GM10248 (cell line): Measurements from ENCODE around the gene RABL6.
A peak's percentile ranks its signal among the peaks of the same experiment; 100 is the strongest.

Experiments
- CTCF ChIA-PET: fragments of 300-600 bp; sonication (Branson Sonifier 250); formaldehyde crosslinking; extraction: SDS; loops from one replicate; lab custom pipeline; 2021; ENCODE audit warnings: antibody characterized with exemption; lab: Yijun Ruan, JAX
- POLR2A ChIA-PET: fragments of 350-650 bp; sonication (Branson Sonifier 250); formaldehyde crosslinking; extraction: SDS; loops from one replicate; lab custom pipeline; 2020; ENCODE audit warnings: antibody characterized with exemption; lab: Yijun Ruan, JAX
- DNase-seq: peaks from one replicate; pipeline ENCODE4 v3.0.0; 2012; ENCODE audit errors: extremely low spot score
- TF ChIP-seq, protein P1 (sequence below): IDR thresholded peaks from 2 replicates; pipeline ENCODE4 v1.5.1; 2012; ENCODE audit warnings: mild to moderate bottlenecking, low read depth; ENCODE audit errors: extremely low read depth, missing control alignments, control extremely low read depth

Gene RABL6

DNA sequence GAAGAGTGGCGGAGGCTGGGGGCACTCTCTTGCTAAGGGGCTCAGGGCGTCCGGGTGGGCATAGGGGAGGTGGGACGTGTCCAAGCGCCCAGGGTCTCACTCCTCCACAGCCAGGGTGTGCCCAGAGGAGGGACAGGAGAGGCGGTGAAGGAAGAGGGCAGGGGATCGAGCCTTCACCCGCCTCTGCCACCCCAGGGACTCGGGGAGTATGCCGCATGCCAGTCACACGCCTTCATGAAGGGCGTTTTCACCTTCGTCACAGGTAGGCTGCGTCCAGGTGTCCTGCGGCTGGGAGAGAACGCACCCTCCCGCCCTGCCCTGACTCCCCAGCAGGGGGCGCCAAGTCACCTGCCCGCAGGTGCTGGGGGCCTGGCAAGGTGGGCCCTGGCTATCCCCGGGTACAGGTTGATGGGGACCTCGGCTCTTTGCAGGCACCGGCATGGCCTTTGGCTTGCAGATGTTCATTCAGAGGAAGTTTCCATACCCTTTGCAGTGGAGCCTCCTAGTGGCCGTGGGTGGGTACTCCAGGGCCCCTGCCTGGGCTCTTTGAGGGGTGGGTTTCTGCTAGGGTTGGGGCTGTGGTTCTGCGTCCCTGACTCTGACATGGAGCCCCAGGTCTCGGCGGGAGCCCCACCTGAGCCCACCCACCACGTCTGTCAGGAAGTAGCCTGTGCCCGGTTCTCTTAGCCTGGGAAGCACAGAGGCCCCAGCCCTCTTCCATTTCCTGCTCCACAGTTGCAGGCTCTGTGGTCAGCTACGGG lies 16.1 kb upstream of the RABL6 start:
- TF ChIP-seq, protein P1, sequence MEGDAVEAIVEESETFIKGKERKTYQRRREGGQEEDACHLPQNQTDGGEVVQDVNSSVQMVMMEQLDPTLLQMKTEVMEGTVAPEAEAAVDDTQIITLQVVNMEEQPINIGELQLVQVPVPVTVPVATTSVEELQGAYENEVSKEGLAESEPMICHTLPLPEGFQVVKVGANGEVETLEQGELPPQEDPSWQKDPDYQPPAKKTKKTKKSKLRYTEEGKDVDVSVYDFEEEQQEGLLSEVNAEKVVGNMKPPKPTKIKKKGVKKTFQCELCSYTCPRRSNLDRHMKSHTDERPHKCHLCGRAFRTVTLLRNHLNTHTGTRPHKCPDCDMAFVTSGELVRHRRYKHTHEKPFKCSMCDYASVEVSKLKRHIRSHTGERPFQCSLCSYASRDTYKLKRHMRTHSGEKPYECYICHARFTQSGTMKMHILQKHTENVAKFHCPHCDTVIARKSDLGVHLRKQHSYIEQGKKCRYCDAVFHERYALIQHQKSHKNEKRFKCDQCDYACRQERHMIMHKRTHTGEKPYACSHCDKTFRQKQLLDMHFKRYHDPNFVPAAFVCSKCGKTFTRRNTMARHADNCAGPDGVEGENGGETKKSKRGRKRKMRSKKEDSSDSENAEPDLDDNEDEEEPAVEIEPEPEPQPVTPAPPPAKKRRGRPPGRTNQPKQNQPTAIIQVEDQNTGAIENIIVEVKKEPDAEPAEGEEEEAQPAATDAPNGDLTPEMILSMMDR, result peak; percentile 64
- ChIA-PET POLR2A (no interaction called here), CTCF (interaction anchor here (0.9 to 3.5 kb wide), 18 partner anchors 9 to 279 kb away, joined by 3 to 21 read pairs (median 4); partner anchors contain the start of genes AJM1, NPDC1, RABL6 and SAPCD2)
- DNase-seq, result peak; percentile 50

DNA sequence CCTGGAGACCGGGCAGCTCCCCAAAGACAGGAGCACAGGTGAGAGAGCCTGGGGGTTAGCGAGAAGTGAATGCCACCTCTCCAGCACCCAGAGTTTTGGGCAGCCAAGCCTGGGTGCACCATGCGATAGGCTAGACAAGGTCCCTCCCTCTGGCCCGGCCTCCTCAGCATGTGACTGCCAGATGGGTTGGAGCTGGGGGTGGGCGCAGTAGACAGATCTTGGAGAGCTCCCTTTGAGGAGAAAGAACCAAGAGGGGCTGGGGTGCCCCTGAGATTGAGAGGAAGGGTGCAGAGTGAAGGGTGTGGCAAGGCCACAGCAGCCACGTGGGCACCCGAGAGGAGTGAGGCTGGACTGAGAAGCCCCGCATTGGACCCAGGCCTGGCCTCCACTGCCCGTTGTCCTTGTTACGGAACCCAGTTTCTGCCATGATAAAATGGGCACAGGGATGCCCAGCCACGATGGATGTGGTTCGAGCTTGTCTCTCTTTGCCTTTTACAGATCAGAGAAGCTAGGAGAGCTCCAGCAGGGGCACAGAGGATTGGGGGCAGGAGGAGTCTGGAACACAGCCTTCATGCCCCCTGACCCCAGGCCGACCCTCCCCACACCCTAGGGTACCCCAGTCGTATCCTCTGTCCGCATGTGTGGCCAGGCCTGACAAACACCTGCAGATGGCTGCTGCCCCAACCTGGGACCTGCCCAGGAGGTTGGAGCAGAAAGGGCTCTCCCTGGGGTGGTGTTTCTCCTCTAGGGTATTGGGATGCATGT lies 15.2 kb upstream of the RABL6 start:
- POLR2A ChIA-PET, result no interaction called here
- DNase-seq, result no peak
- TF ChIP-seq, protein P1, result no peak
- CTCF ChIA-PET, result interaction anchor here (0.6 to 3.5 kb wide), 19 partner anchors 8 to 295 kb away, joined by 3 to 21 read pairs (median 3); partner anchors contain the start of genes RABL6 and SAPCD2

DNA sequence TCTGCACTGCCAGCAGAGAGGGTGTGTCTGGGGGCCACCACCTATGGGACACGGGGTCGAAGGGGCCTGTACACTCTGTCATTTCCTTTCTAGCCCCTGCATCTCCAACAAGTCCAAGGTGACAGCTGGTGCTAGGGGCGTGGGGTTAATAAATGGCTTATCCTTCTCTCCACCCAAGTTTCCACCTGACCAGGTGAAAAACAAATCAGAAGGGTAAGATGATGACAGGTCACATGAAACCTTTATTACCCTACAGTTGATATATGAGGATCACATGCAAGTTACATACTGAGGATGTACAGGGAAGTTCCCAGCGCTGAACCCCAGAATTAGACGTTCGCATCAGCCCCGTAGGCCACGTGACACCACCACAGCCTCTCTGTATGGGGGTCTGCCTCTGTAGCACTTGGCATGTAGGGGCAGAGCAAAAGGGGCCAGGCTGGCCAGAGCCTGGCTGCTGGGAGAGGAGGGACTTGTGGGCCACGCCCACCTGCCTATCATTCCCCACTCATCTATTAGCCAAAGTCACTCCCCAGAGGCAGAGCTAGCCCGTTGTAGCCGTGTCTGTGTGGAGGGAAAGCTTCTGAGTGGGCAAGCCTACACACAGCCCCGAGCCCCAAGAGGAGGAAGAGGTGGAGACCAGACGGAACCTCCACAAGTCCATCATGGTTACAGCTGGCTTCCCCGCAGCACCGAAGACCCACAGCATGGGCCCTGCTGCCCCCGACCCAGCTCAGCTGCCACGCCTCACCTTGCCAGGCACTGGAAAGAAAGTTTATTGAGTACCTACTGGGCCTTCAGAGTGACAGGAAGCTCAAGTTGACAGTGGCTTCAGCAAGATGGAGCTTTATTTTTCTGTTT lies 14.4 kb upstream of the RABL6 start:
- TF ChIP-seq, protein P1, result no peak
- ChIA-PET CTCF (interaction anchor here (1.0 to 3.5 kb wide), 18 partner anchors 7 to 294 kb away, joined by 3 to 21 read pairs (median 4); partner anchors contain the start of gene RABL6), POLR2A (no interaction called here)
- DNase-seq, result no peak

DNA sequence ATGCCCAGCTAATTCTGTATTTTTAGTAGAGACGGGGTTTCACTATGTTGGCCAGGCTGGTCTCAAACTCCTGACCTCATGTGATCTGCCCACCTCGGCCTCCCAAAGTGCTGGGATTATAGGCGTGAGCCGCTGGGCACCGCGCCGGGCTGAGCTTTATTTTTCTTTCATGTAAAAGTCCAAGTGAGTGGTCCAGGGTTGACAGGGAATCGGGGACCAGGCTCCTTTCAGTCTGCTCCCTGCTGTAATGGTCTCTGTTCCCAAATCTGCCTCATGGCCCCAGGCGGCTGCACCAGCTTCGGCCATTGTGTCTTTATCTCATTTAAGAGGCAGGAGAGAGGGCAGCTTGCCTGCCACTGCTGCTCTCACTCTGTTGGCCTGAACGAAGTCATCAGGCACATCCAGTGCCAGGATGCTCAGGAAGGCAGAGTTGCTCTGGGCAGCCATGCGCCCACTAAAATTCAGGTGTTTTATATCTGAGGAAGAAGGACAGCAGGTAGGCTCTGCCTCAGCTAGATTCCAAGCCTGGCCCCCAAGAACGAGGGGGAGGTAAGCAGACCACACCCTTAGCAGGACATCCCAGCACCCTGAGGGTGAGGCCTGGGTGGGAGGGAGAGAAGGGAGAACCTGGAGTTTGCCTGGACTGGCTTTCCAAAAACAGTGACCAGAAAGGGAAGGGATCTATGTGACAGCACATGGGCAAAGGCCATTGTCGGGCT lies 13.3 kb upstream of the RABL6 start:
- CTCF ChIA-PET, result interaction anchor here (1.0 to 3.5 kb wide), 8 partner anchors 9 to 293 kb away, joined by 3 to 21 read pairs (median 6); no protein-coding TSS in a partner anchor
- no peak for DNase-seq
- POLR2A ChIA-PET, result no interaction called here
- TF ChIP-seq, protein P1, result no peak

DNA sequence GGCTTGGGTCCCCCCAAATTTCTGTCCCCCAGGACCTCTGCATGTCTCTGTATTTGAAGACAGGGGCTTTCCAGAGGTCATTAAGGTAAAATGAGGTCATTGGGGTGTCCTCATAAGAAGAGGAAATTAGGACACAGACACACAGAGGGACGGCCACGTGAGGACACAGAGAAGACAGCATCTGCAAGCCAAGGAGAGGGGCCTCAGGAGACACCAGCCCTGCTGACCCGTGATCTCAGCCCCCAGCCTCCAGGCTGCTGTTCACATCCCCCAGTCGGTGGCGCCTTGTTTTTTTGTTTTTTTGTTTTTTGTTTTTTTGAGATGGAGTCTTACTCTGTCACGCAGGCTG lies 12.8 kb upstream of the RABL6 start:
- TF ChIP-seq, protein P1, result no peak
- no peak for DNase-seq
- POLR2A ChIA-PET, result no interaction called here
- CTCF ChIA-PET, result interaction anchor here (3.5 kb wide), 1 partner anchor 240 kb away, joined by 19 read pairs; no protein-coding TSS in a partner anchor
